Measurements from ENCODE around the gene TMEM208.

The TMEM208 gene

GRCh38 chr16:67208154-67208896 lies 18.6 kb upstream of the TMEM208 start:
- no peak for DNase-seq (ENCODE audit: low read depth in 2 of 2, low spot score in 1 of 2)

DNA sequence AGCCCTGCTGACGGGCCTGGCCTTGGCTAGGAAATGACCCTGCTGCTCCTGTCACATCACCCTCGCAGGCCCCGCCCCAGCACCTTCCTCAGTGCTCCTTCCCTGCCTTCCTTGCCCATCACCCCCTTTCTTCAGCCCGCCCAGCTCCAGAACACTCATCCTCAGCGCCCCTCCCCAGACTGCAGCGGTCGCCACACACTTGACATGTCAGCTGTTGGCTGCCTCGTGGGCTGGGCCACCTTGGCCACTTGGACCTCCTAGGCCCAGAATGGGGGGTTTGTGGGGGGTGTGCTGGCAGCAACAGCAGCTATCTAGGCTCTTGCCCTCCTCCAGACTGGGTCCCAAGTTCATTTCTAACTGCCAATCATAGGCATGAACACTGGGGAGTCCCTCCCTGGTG lies 17.4 kb upstream of the TMEM208 start:
- no peak for DNase-seq (ENCODE audit: low read depth in 2 of 2, low spot score in 1 of 2)

- DNase-seq (ENCODE audit: low read depth in 2 of 2, low spot score in 1 of 2) = no peak
Measured at GRCh38 chr16:67210069-67210937, 16.6 kb upstream of the TMEM208 start.

GRCh38 chr16:67211674-67212073 lies 15.3 kb upstream of the TMEM208 start:
- no peak for DNase-seq (ENCODE audit: low read depth in 2 of 2, low spot score in 1 of 2)

DNA sequence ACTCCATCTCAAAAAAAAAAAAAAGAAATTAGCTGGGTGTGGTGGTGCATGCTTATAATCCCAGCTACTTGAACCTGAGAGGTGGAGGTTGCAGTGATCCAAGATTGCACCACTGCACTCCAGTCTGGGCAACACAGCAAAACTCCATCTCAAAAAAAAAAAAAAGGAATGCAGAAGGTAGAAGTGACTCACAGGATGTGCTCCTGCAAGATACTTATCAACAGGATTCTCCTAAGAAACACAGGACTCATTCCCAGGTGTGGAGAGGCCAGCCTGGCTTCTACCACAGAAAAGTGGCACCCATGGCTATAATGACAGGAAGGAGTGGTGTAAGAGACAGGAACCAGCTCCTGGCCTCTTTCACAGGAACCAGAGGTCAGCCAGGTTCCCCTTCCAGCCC lies 14.2 kb upstream of the TMEM208 start:
- DNase-seq (ENCODE audit: low read depth in 2 of 2, low spot score in 1 of 2) = no peak

GRCh38 chr16:67213197-67214019 lies 13.5 kb upstream of the TMEM208 start:
- DNase-seq (ENCODE audit: low read depth in 2 of 2, low spot score in 1 of 2) = no peak

DNA sequence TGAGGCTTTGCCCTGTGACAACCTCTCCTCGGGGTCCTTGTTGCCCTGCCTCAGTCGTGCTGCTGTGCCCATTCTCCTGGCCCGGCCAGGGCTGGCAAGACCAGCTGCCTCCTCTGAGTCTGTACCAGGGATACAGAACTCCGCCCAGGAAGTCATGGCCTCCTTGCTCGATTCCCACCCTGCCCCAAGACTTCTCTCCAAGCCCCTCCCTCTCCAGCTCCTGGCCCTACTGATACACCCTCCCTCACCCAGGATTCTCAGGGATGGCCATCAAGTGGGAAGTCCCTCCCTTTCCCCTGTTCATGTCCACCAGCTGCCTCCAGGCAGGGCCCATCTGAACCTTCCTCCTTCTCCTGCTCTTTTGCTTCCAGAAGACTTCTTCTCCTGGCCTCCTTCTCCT lies 11.2 kb upstream of the TMEM208 start:
- no peak for DNase-seq (ENCODE audit: low read depth in 2 of 2, low spot score in 1 of 2)

DNA sequence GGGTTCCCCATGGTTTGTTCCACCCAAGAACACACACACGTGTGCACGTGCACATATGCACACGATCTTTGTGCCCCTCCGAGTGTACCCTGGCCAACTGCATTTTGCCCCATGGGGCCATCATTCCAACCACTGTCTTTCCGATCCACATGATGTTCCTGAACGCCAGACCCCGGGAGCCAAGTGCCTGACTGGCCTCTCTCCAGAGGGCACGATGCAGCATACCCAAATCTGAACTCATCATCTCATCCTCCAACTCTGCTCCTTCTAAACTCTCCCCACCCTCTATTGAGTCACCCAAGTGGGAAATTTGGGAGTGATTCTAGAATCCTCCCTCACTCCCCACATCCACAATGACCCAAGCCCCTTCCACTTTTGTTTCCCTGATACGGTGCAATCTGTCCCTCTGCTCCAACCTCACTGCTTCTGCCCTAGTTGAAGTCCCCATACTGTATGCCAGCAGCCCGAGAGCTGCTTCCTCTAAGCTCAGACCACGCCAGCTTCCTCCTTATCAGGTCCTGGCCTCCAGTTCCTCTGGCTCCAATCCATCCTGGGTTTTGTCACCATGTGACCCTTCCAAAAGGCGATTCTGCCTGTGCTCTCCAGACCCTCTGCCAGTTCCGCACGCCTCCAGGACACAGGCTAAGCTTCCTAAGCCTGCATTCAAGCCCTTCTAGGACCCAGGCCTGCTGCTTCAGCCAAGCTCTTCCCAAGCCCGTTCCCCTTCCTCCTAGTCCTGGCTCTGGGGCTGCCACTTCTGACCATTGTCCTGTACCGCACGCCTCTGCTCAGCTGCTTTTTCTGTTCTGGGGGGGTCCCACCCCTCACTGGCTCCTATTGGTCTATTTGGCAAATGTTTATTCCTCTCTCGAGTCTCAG lies 10.1 kb upstream of the TMEM208 start:
- DNase-seq (ENCODE audit: low read depth in 2 of 2, low spot score in 1 of 2) = no peak

DNA sequence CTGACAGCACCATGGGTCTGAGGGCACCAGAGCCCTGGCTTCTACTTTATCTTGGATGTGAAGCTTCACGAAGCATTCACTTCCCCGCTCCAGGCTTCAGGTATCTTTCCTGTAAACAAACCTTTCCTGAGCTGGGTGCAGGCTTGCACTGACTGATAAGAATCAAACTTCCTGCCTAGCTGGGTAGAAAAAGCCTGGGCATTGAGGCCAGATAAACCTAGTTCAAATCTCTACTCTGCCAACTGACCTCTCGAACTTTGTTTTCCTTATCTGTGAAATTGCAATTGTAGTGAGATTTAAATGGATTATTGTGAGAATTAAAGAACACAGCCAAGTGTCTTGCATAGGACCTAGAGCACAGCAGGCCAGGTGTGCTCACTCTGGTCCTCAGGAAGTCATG lies 2.9 kb upstream of the TMEM208 start:
- no peak for DNase-seq (ENCODE audit: low read depth in 2 of 2, low spot score in 1 of 2)

- no peak for DNase-seq (ENCODE audit: low read depth in 2 of 2, low spot score in 1 of 2)
Measured at GRCh38 chr16:67226295-67226803, 581 bp upstream of the TMEM208 start.

- no peak for DNase-seq (ENCODE audit: low read depth in 2 of 2, low spot score in 1 of 2)
Measured at GRCh38 chr16:67227567-67227921, 614 bp downstream of the TMEM208 start.

- no peak for DNase-seq (ENCODE audit: low read depth in 2 of 2, low spot score in 1 of 2)
Measured at GRCh38 chr16:67228034-67228785, 1.3 kb downstream of the TMEM208 start.

DNA sequence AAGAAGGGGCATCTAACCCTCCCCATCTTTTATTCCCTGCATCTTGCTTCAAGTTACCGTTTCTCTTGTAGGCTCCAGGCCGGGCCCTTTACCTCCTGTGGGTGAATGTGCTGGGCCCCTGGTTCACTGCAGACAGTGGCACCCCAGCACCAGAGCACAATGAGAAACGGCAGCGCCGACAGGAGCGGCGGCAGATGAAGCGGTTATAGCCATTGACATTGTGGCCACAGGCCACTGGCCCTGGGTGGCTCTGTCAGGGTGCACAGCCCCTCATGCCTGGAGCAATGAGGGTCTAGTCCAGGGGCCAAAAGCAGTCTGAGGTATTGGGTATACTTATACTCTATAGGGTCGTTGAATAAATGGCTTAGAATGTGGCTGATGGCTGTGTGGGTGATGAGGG lies 2.0 kb downstream of the TMEM208 start:
- no peak for DNase-seq (ENCODE audit: low read depth in 2 of 2, low spot score in 1 of 2)

DNA sequence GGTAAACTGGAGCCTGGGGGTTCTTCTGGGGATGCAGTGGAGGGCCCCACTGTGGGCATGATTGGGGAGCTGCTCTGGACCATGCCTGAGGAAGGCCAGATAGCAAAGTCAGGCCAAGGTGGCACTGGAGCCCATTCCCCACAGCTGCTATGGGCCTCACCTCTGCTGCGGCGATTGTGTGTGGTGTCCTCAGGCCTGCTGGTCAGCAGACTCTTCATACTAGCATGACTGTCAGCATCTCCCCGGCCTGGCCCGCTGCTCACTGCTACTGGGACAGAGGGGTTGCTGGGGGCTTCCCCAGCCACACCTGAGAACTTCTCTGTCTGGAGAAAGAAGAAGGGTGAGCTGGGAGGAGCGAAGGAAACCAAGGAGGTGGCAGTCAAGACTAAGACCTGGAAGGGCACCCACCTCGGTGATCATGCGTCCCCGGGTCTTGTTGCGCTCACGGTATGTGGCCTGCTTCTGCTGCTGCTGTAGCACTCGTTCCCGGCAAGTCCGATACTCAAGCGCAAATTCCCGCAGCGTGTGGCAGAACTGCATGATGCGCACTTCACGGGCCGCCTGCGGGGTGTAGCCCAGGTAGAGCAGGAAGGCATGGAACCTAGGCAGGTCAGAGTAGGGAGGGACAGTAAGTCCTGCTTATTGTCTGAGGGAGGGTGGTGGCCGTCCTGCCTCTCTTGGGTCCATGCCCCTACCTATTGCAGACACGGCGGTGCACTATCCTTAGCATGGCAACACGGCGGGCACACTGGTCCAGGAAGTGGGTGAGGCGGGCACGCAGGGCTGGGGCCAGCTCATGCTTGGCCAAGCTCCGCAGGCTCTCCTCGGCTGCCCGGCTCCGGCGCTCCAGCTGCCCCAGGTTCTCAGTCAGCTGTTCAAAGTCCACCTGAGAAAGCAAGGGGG lies 3.2 kb downstream of the TMEM208 start:
- no peak for DNase-seq (ENCODE audit: low read depth in 2 of 2, low spot score in 1 of 2)

DNA sequence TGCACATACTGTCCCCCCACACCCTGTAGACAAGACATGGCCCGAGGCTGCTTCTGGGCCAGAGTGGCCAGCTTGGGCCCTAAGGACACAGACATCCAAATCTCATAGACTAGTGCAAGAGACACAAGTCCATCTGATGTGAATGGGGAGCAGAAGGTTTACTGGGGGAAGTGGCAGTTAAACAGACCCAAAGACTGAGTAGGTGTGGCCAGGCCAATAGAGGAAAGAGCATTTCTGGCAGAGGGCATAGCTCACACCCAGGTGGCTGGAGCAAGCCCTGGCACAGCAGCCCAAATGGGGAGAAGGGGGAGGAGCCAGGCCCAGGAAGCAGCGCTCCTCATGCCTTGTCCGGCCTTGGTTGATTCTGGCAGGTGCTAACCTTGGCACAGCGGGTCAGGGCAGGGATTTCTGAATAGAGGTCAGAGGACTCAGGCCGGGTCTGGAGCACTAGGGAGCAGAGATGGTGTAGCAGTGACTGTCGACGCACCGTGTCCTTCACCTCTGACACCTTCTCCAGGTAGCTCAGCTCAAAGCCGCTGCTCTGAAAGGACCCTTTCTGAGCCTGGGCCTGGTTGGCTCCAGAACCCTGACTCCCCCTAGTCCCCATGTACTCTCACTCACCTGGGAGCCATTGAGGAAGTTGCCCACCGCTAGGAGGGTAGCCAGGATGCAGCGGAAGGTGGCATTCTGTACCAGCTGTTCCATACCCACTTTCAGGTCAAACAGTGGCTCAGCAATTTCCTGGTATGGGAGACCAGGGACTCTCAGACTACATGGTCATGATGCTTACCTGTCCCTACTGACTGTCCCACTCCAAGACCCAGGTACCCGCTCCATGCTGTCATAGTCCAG lies 4.1 kb downstream of the TMEM208 start:
- no peak for DNase-seq (ENCODE audit: low read depth in 2 of 2, low spot score in 1 of 2)

DNA sequence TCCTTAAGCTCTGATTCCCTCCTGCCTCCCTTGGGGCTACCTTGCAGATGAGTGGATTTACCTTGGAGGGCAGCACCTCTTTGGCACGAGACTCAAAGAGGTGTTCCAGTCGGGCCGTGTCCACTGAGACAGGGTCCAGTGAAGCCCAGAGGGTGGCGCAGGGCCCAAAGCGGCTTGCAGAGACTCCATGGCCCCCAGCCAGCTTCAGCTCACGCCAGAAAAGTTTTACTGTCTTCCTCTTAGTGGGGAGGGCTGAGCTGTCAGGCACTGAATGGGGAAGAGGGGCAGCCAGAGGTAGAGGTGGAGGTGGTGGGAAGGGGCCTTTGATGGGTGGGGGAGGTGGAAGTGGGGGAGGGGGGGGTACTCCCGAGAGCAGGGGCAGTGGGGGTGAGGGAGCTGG lies 6.7 kb downstream of the TMEM208 start:
- DNase-seq (ENCODE audit: low read depth in 2 of 2, low spot score in 1 of 2) = no peak

- no peak for DNase-seq (ENCODE audit: low read depth in 2 of 2, low spot score in 1 of 2)
Measured at GRCh38 chr16:67234180-67234597, 7.3 kb downstream of the TMEM208 start.

Measured in stimulated activated CD8-positive, alpha-beta memory T cell treated with anti-CD3 and anti-CD28 coated beads, Interleukin-4, amount 100 ng/mL, for 4 hours (primary cell).